PFSK-1 (cell line): ENCODE measurements around the gene STIM1.

Experiments
- POLR2AphosphoS5 ChIP-seq: IDR thresholded peaks from 2 replicates; pipeline ENCODE4 v1.6.1; 2012; ENCODE audit warnings: low read depth, mild to moderate bottlenecking, control low read depth, low read length, moderate library complexity
- REST ChIP-seq, 2 experiments: IDR thresholded peaks; 2 replicates each; pipeline versions ENCODE4 v1.6.1 to v1.8.0; 2011 to 2012; ENCODE audit warnings: low read depth in 2 of 2, low read length in 2 of 2, control low read depth in 1 of 2, inconsistent platforms in 1 of 2, mild to moderate bottlenecking in 1 of 2, moderate library complexity in 1 of 2; ENCODE audit not compliant: insufficient read depth in 1 of 2
- SIN3A ChIP-seq: IDR thresholded peaks from 2 replicates; pipeline ENCODE4 v1.6.1; 2012; ENCODE audit warnings: mild to moderate bottlenecking, low read length, moderate library complexity, borderline replicate concordance; ENCODE audit not compliant: insufficient read depth
- TAF1 ChIP-seq: IDR thresholded peaks from 2 replicates; pipeline ENCODE4 v1.6.1; 2012; ENCODE audit warnings: low read length, control low read depth, borderline replicate concordance; ENCODE audit not compliant: insufficient read depth

GRCh38 chr11:4017129-4017528 is 161.7 kb downstream of the STIM1 start:
- no peak for TF ChIP-seq TAF1
- no peak for TF ChIP-seq REST (IDR thresholded peaks at IDR 0.05; ENCODE audit: insufficient read depth in 1 of 2, low read depth in 2 of 2, low read length in 2 of 2)
- no peak for TF ChIP-seq SIN3A
- TF ChIP-seq POLR2AphosphoS5 = no peak
